HG03135 (cell line): Measurements from ENCODE around the gene CADPS.

Source experiments
- ATAC-seq: cut with Tn5 transposase; IDR thresholded peaks from one replicate; pipeline ENCODE4 v1.9.1; 2021; ENCODE audit warnings: mild to moderate bottlenecking, moderate library complexity; ENCODE audit not compliant: unreplicated experiment

CADPS gene

GRCh38 chr3:62757045-62757444 lies 118.2 kb downstream of the CADPS start:
- ATAC-seq = no peak

GRCh38 chr3:62755285-62755684 lies 119.9 kb downstream of the CADPS start:
- ATAC-seq = no peak

GRCh38 chr3:62749657-62750056 lies 125.6 kb downstream of the CADPS start:
- ATAC-seq = no peak

GRCh38 chr3:62749130-62749529 lies 126.1 kb downstream of the CADPS start:
- no peak for ATAC-seq

- ATAC-seq = no peak
Measured at GRCh38 chr3:62737449-62737848, 137.8 kb downstream of the CADPS start.

- ATAC-seq = no peak
Measured at GRCh38 chr3:62735510-62735909, 139.7 kb downstream of the CADPS start.

GRCh38 chr3:62732183-62732904 lies 142.9 kb downstream of the CADPS start:
- ATAC-seq = no peak

- ATAC-seq = no peak
Measured at GRCh38 chr3:62727981-62728380, 147.2 kb downstream of the CADPS start.

GRCh38 chr3:62727536-62727935 lies 147.7 kb downstream of the CADPS start:
- no peak for ATAC-seq

- ATAC-seq = no peak
Measured at GRCh38 chr3:62724503-62724902, 150.7 kb downstream of the CADPS start.

- ATAC-seq = no peak
Measured at GRCh38 chr3:62723914-62724217, 151.3 kb downstream of the CADPS start.

- ATAC-seq = no peak
Measured at GRCh38 chr3:62723166-62723913, 151.9 kb downstream of the CADPS start.

- no peak for ATAC-seq
Measured at GRCh38 chr3:62722344-62722743, 152.9 kb downstream of the CADPS start.

- no peak for ATAC-seq
Measured at GRCh38 chr3:62718515-62719320, 156.5 kb downstream of the CADPS start.

GRCh38 chr3:62718011-62718410 lies 157.2 kb downstream of the CADPS start:
- ATAC-seq = no peak

GRCh38 chr3:62712746-62713145 lies 162.5 kb downstream of the CADPS start:
- no peak for ATAC-seq

- ATAC-seq = no peak
Measured at GRCh38 chr3:62710751-62711150, 164.5 kb downstream of the CADPS start.

GRCh38 chr3:62708638-62709373 lies 166.4 kb downstream of the CADPS start:
- no peak for ATAC-seq

- no peak for ATAC-seq
Measured at GRCh38 chr3:62705721-62706120, 169.5 kb downstream of the CADPS start.

- ATAC-seq = no peak
Measured at GRCh38 chr3:62703451-62704167, 171.6 kb downstream of the CADPS start.
